NCI-H526 (cell line): ENCODE data around the gene COL8A2.

ENCODE experiments used
- DNase-seq, 2 experiments: peaks; one replicate each; lab custom pipeline; 2025; lab: John Stamatoyannopoulos, UW

Gene COL8A2

DNA sequence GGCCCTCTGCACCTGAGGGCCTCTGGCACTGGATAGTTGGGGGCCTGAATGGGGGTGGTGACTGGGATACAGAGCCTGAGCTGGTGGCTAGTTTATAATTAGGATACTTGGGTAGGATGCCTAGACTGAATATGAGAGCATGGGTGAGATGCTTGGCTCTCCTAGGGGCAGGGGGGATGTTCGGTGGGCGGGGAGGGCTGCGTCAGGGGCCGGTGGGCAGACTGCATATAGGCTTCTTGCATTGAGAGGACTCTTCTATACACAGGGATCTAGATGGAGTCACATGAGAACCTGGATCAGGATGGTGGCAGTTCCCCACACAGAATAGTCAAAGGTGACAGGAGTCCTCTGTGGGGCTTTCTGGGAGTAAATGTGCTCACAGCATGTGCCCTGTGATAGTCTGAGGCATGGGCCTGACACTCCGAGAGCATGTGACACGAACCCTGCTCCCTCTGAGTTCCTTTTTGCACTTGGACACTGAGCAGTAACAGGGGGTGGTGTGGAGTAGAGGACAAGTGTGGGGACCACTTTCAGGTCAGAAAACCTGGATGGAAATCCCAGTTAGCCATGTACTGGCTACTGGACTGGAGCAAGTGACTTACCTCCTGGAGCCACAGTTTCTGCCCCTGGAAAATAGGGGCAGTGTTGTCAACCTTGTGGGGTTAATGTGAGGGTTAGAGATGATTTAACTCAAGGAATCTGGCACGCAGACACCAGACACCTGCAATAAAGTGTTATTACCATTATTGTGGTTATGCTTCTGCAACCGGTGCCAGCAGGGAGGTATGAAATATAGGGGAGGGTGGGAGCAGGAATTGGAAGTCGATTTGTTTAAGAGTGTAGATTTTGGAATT is 33.2 kb upstream of the COL8A2 start:
- DNase-seq, result no peak

DNA sequence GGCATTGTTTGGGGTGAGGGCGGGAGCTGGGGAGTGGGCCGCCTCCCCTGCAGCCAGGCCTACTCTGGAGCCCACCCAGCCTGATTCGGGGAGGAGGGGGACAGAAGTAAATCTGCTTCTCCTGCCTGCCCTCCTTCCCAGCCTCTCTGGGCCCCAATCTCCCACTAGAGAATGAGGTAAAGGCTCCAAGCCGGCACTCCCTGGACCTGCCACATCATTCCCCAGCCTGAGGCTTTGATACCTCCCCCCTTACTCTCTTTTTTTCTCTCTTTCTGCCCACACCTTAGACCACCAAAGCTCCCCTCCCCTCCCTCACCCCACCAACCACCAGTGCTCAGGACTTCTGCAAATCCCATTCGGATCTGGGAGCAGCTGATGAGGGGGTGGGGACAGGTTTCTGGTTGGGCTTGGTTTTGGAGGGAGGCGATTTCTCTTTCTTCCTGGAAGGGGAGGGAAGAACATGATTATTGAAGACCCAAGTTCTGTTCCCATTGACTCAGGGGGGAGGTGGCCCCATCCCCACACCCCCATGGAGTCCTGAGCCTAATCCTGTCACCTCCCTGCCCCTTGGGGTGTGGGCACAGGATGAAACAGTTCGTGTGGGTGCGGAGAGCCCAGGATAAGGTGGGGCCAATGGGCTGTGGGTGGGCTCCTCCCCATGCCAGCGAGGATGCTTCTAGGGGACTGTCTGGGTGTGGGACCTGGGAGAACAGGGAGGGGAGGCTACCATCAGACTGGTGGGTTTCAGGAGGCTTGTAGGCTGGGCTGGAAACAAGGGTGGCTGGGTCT is 32.3 kb upstream of the COL8A2 start:
- DNase-seq, result peak in 1 of 2 experiments; percentile 60

DNA sequence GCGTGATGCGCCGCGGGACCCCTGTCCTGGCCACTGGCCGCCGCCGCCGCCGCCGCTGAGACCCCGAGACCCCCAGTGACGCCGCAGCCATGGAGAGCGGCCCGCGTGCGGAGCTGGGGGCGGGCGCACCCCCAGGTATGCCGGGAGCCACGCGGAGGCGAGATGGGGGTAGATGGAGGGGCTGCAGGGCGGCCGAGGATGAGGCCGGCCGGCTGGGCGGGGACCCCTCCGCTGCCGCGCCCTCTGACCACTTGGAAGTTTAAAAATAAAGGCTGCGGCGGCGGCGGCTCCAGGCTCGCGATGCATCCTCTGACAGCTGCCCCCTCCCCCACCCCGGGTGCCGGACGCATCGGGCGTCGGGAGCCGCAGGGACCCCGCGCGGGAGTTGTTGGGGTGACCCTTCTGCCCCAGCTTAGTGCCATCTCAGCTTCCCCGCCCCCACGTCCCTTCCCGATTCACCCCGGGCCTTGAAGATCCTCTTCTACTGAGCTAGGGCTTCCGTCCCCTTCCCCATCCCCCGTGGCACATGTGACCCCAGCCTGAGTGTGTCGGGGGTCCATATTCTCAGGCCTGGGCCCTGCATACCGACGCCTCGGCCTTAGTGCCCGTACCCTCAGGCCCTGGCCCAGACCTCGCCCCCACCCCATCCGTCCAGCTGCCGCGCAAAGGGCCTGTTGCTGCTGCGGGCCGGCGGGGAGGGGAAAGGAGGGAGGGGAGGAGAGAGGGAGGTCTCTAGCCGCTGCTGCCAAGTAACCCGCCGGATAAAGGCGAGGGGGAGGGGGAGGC is 31.5 kb upstream of the COL8A2 start:
- peak; percentile 72 to 94 for DNase-seq

DNA sequence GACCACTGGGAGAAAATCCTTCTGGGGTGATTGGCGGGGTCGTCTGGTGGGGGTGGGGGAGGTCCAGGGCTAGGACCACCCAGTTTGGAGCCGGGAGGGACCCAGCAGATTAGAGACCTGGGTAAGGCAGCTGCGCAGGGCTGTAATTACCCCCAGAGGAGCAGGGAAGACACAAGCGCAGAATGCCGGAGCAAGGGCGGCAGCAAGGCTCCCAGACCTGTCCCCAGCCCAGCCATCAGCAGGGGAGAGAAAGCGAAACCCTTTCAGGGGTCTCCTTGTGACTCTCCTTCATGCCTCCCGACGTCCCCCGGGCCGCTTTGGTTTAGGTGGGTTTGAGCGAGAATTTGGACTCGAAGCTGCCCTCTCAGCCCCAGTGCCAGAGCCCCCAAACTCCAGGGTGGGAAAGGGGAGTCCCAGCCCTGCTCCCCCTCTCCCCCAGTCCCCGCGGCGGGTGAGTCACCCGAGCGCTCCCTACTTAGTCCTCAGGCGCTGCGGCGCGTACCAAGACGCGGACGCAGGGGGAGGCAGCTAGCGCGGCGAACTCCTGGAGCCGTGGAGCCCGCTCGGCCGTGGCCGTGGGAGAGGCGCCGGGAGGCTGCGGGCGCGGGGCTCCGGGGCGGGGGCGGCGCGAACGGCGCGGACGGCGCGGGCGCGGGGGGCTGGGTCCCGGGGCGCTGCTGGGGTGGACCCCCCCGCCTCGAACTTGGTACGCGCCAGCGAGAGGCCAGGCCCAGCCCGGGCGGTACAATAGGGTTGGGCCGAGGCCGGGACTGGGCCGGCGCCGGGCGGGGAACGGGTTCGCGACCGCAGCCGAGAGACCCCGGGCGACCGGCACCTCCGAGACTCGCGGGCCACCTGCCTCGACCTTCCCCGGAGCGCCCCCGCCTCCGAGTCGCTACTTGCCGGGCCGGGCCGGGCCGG is 30.6 kb upstream of the COL8A2 start, which contains the start of gene MAP7D1:
Gene MAP7D1, plus strand, starts transcription at position 753 of the 921 bp plus-strand sequence. CDS start 258 bp downstream, outside the sequence.
- peak; percentile 80 to 97 for DNase-seq

DNA sequence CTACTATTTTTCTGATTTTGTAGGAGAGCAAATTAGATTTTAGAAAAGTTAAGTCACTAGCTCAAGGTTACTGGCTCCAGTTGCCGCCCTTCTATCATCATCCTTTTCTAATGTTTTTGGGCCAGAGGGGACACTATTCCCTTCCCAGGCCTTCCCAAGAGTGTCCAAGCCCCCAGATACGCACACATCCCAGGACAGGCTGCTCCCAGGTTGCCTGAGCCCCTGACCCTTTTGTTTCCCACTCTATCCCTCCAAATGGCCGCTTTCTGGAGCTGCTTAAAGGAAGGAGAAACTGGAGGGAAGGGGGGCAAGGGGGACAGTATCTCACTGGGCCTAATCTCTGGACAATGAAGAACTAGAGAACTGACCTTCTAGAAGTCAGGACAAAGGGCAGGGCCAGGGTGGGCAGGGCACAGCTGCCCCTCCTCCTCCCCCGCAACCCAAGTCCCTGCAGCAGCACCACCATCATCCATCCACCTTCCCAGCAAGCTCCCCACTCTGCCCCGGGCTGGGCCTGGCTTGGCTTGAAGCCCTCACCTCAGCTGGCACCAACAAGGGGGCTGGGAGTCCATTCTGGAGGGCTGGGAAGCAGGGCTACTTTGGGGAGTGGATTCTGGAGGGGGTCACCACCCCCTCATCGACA is 29.9 kb upstream of the COL8A2 start:
- peak in 1 of 2 experiments; percentile 60 for DNase-seq

DNA sequence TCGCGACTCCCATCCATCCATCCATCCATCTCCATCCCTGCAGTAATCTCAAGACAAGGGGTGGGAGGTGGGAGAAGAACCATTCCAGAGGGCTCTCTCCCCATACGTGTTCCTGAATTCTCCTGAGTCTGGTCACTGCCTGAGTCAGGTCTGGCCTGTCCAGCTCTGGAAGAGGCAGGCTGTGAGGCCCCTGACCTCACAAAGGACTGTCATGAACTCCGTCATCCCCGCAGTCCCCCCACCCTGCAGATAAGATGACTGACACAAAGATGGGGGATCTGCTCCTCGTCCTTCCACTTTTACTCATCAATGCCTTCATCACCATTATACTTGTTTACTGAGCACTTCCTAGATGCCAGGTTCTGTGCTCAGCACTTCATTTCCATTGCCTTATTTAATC is 29.3 kb upstream of the COL8A2 start:
- DNase-seq, result no peak

DNA sequence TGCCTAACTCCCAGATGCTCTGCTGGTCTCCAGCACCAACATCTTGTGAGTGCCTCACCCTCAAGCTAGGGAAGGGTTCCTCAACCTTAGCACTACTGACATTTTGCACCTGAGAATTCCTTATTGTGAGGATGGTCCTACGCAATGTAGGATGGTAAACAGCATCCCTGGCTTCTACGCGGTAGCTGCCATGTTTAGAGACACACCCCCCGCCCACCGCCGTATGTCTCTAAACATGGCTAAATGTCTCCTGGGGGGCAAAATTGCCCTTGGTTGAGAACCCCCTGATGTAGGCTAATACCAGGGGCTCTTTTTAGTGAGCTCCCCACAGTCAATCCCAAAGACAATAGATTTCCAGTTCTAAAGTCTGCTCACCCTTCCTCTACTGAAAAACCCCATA is 28.5 kb upstream of the COL8A2 start:
- no peak for DNase-seq

DNA sequence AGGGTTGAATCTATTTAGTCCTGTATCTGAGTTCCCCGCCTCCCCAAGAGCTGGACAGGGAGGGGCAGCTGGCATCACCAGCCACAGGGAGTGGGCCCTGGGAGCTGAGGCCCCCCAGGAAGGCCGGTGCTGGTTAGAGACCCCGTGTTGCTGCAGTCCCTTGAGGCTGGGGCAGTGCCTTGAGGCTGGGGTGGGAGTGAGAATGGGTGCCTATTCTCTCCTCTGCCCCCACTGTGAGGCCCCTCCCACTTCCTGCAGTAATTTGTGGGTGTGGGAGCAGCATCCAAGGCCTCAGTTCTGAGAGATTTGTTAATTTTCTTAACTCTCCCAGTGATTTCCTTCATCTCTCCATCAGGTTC is 26.8 kb upstream of the COL8A2 start:
- DNase-seq, result no peak

DNA sequence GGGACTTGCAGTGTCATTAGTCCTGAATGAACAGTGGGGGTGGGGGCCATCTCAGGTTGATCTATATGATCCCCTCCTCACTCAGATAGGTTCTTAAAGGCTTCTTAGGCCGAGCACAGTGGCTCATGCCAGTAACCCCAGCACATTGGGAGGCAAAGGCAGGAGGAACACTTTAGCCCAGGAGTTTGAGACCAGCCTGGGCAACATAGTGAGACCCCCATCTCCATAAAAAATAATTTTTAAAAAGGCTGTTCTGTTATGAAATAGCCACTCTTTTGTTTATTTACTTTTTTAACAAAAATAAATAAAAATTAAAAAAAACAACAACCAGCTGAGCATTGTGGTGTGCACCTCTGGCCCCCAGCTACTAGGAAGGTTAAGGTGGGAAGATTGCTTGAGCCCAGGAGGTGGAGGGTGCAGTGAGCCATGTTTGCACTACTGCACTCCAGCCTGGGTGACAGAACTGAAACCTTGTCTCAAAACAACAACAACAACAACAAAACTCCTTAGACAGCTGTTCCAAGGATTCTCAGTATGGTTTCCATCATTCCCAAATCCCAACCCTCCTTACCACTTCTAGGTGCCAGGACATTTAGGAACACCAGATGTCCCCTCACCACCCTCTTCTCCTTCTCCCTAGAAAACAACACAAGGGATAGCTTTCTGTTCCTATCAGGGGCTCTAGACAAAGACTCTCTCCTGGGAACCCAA is 26.3 kb upstream of the COL8A2 start:
- no peak for DNase-seq

DNA sequence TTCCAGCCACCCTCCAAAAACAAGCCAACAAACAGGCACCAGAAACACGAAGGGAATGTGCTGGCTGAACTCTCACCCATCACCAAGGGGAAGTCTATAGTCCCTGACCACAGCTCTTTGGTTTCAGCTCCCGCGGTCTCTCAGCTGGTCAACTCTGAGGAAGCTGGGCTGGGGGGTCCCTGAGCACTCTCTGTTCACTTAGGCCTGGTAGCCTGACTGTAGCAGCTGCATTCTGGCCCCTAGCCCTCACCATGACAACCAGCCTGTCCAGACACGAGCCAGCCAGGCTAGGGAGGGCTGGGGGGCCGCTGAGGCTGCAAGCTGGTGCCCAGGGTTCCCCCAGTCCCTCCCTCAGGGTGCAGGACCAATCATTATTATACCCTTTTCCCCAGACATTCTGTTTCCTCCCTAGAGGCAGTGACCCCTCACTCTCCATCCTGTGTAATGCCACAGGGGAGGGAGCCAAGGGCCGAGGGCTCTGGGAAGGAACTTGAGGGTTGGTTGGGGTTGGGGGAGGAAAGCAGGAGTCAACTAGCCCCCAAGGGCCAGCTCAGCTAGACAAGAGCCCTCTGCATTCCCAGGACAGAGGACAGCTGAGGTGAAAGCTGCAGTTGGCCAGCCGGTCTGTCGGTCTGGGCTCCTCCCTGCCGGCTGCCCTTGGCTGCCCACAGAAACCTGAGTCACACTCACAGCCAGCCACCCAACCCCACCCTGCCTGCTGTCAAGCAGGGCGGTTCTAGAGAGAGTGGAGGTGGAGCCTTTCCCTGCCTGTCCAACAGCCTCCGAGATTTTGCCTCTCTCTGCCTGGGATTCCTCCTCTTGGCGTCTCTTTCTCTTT is 25.5 kb upstream of the COL8A2 start:
- peak; percentile 90 to 97 for DNase-seq

DNA sequence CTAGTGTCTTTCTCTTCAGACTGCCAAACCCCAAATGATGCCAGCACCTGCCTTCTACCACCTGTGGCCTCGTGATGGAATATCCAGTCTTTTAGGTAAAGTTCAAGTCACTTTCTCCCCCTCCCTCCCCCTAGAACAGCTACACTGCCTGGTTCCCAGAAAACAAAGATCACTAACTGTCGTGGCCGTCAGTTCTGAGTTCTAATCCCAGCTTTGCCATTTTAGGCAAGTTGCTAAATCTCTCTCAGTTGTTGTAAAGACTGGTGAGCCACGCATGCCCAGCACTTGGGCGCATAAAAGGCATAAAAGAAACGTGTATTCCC is 24.9 kb upstream of the COL8A2 start:
- DNase-seq, result peak in 1 of 2 experiments; percentile 56

DNA sequence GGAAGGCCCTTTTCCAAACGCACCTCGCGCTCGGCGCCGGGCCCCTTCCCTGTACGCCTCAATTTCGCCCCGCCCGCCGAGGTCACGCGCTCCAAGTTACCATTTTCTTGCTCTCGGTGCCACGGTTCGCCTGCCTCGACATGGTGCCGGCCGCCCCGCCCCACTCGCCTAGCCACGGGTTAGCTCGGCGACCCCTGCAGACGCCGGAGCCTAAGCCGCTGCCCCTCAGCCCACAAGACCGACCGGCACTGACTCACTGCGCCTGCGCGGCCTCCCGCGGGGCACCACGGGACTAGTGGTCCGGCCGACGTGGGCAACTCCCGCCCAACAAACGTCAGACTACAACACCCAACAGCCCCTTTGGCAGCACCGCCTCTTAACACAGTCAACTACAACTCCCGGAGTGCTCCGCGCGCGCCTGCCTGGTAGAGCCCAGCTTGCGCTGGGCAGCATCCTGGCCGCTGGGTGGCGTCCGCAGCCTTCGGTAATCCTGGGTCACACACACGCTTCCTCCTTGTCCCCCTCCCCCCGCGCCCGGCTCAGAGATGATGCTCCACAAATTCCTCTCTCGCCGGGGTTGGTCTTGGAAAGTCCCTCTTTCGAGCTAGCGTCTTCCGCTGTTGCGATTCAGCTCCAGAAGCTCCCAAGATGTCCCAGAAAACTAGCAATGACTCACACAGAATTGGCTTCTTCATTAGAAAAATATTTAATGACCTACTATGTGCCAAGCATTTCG is 24.4 kb upstream of the COL8A2 start, which contains the start of gene TRAPPC3:
Gene TRAPPC3, minus strand, starts transcription at position 250 of the 736 bp plus-strand sequence. Its CDS starts 108 bp downstream, at position 142.
- peak; percentile 100 for DNase-seq

DNA sequence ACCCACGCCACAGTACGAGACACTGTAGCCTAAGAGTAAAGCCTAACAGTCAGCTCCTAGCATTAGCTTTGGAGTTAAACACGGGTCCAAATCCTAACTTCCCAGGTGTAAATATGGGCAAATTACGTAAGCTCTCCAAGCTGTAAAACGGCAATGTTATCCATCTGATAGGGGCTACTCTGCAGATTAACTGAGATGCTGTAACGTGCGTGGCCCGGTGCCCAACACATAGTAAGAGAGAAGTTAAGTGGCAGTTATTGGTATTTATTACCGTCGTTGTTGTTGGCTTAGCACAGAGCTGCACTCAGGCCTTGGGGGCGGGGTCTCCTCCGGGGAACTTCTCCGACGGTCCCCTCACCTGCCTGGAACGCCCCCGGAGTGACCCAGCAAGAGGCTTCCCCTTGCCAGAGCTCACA is 23.8 kb upstream of the COL8A2 start:
- DNase-seq, result no peak

DNA sequence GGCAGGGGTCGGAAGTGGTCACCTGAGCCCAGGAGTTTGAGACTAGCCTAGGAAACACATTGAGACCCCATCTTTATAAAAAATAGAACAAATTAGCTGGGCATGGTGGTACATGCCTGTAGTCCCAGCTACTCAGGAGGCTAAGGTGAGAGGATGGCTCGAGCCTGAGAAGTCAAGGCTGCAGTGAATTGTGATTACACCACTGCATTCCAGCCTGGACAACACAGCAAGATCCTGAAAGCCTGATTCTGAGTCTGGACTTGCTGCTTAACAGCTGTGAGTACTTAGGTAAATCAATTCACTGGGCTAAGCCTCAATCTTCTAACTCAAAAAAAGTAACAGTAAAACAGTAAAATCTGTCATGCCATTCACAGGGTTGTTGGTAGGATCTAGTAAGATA is 19.4 kb upstream of the COL8A2 start:
- DNase-seq, result no peak

DNA sequence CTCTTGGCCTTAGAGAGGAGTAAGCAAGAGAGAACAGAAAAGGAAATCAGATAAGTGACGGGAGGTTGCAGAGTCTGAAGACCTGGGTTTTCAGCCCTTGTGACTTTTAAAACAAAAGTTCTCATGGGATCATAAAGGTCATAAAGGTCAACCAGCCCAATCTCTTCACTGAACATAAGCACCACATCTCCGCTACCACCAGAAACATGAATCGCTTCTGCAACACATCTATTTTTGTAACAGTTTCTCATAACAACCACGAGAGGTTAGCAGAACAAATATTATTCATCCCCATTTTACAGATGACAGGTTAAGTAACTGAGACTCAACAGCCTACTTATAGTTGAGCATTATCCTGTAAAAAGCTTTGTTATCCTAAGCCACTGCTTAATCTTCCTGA is 18.4 kb upstream of the COL8A2 start:
- DNase-seq, result no peak

DNA sequence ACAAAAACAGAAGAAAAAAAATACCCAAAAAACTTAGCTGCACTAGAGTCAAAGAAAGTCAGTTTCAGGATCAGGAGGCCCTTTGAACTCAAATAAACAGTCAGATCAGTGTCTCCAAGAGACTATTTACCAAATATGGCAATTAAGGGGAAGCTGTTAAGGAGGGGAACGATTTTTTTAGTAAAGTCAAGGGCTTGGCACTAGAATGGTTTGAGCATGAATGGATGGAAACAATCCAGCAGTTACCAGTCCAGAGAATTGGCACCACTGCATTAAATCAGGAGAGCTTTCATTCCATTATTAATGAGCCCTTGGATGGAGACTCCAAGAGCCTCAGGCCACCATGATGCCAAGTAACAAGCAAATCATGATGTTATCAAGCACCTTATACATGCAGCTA is 17.1 kb upstream of the COL8A2 start:
- no peak for DNase-seq

DNA sequence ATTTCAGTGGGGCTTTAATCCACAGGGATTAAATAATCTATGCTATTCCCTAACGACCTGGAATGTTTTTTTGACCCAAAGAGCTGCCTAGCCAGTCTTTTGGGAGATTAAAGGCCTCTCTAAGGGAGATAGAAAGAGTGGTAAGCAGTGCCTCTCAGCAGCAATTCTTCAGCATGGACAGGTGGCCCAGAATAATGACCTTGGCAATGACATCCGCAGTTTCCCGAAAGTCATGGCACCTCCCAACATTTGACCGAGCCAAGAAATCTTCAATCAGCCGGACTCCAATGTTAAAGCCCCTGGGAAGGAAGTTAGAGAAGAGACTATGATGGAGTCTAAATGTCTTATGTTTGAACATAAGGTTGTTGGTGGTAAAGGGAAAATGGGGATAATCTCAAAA is 14.5 kb upstream of the COL8A2 start:
- no peak for DNase-seq

DNA sequence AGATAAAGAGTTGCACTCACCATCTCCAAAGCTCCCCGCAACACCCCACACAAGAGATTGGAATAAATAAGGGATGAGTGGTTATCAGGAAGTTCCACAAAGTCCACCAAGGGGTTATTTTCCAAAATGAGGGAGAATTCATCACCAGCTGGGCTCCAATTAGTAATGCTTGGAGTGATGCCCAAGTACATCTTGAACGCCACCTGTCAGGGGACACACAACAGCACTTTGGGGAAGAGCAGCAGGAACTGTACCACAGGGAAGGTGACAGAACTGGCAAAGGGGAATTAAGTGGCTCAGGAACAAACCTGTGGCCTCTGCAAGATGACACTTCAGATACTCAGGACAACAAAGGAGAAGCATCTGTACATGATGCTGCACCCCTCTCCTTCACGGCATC is 12.8 kb upstream of the COL8A2 start:
- DNase-seq, result no peak
